WERI-Rb-1 (cell line): ENCODE measurements around the gene JAG2.

Experiments
- DNase-seq: peaks from one replicate; pipeline ENCODE4 v3.0.0-alpha.2; 2020
- H3K27ac ChIP-seq: fragments of 250-450 bp; sonication (Bioruptor Pico); 2 replicates; pipeline ENCODE4 v1.5.1; 2020; ENCODE audit warnings: mild to moderate bottlenecking, moderate library complexity
- H3K27me3 ChIP-seq: fragments of 250-450 bp; sonication (Bioruptor Pico); 2 replicates; pipeline ENCODE4 v1.5.1; 2021; ENCODE audit warnings: mild to moderate bottlenecking, low read depth, moderate library complexity; ENCODE audit not compliant: insufficient read depth, severe bottlenecking
- H3K36me3 ChIP-seq: fragments of 250-450 bp; sonication (Bioruptor Pico); 2 replicates; pipeline ENCODE4 v1.5.1; 2020; ENCODE audit warnings: mild to moderate bottlenecking, moderate library complexity
- H3K4me3 ChIP-seq: 2 replicates; pipeline ENCODE4 v1.5.1; 2011; ENCODE audit warnings: low read depth, mild to moderate bottlenecking, control low read depth, low read length
- H3K9me3 ChIP-seq: fragments of 250-450 bp; sonication (Bioruptor Pico); 2 replicates; pipeline ENCODE4 v1.5.1; 2021; ENCODE audit warnings: mild to moderate bottlenecking, moderate library complexity; ENCODE audit not compliant: severe bottlenecking
- CTCF ChIP-seq: IDR thresholded peaks from 2 replicates; pipeline ENCODE4 v1.5.1; 2011; ENCODE audit warnings: low read depth, mild to moderate bottlenecking, control low read depth, inconsistent platforms, low read length

JAG2 gene

GRCh38 chr14:105168496-105168978 lies at the start of gene JAG2:
Gene JAG2, minus strand, starts transcription at chr14:105168776. Its CDS starts 356 bp downstream, at chr14:105168420.
- Histone ChIP-seq H3K9me3 (no peaks in the 10 kb centered on the region), H3K27ac (peak within 1 kb of the TSS; percentile 81), H3K36me3 (peaks cover 18% of the 10 kb centered on the region), H3K27me3 (no peaks in the 10 kb centered on the region), H3K4me3 (peak within 1 kb of the TSS; percentile 49)
- peak; percentile 86 for DNase-seq
- no peak for TF ChIP-seq CTCF

- Histone ChIP-seq H3K4me3 (no peak overlapping the region), H3K9me3 (no peaks in the 10 kb centered on the region), H3K27me3 (no peaks in the 10 kb centered on the region), H3K36me3 (peaks cover 49% of the 10 kb centered on the region), H3K27ac (no peak overlapping the region)
- no peak for TF ChIP-seq CTCF
- no peak for DNase-seq
Measured at GRCh38 chr14:105217774-105218173, 49.2 kb upstream of the JAG2 start.

GRCh38 chr14:105216490-105217247 lies 48.1 kb upstream of the JAG2 start:
- no peak for DNase-seq
- Histone ChIP-seq H3K27me3 (no peaks in the 10 kb centered on the region), H3K4me3 (no peak overlapping the region), H3K36me3 (peaks cover 57% of the 10 kb centered on the region), H3K9me3 (no peaks in the 10 kb centered on the region), H3K27ac (no peak overlapping the region)
- no peak for TF ChIP-seq CTCF

GRCh38 chr14:105215602-105216001 lies 47.0 kb upstream of the JAG2 start:
- TF ChIP-seq CTCF: no peak
- no peak for DNase-seq
- H3K27me3 ChIP-seq: no peaks in the 10 kb centered on the region

GRCh38 chr14:105214324-105214915 lies 45.8 kb upstream of the JAG2 start:
- Histone ChIP-seq H3K36me3 (peaks cover 52% of the 10 kb centered on the region), H3K27ac (no peak overlapping the region; the same call in 1 of the 2 replicates), H3K27me3 (no peaks in the 10 kb centered on the region), H3K4me3 (no peak overlapping the region), H3K9me3 (no peaks in the 10 kb centered on the region)
- TF ChIP-seq CTCF: no peak
- DNase-seq: no peak

More at GRCh38 chr14:105215602-105216001, 47.0 kb upstream of the JAG2 start:
- Histone ChIP-seq H3K9me3 (no peaks in the 10 kb centered on the region), H3K4me3 (no peak overlapping the region), H3K27ac (no peak overlapping the region), H3K36me3 (peaks cover 58% of the 10 kb centered on the region)
